ENCODE results near the gene CNTN1. TPM values are rescaled to one million over a fixed set of nuclear protein-coding genes. Genes with fewer than 3 reads are reported as not detected.
A peak's percentile ranks its signal among the peaks of the same experiment; 100 is the strongest.

Gene CNTN1
- total RNA-seq (not detected in 2 replicates), polyA plus RNA-seq (not detected in 2 replicates), polyA minus RNA-seq (not detected in 2 replicates)
- 0.82 TPM for total RNA-seq (2013)

- Histone ChIP-seq H3K27ac (ENCODE audit: low read length in 2 of 2) (no peak within 1 kb of the TSS), H3K4me2 (replicated peaks; ENCODE audit: low read depth, low read length, poor library complexity, severe bottlenecking) (peak within 1 kb of the TSS; percentile 26)
- POLR2A ChIA-PET: no interaction called here
Measured at GRCh38 chr12:40691913-40692764, at the start of gene CNTN1. Gene CNTN1 (plus strand): TSS chr12:40692439.

DNA sequence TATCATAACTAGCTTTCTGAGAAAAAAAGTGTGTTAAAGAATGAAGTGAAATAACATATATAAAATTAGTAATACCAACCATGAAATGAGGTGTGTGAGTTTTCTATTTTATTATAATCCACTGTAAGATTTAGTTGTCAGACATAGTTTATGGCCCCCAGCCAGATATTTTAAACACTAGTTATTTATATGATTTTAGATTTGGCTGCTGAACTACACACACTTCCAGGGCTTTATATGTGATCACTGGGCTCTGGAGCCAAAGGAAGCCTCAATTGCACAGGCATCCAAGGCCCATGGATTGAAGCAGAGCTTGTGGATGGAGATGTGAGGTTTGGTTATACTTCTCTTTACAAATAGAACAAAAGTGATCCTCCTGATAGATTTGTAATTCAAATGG, 48.7 kb upstream of the CNTN1 start:
- ATAC-seq (ENCODE audit: low read depth) (no peak), DNase-seq (no peak)
- Histone ChIP-seq H3K79me2 (ENCODE audit: control insufficient read depth, insufficient read depth, low read length) (no peaks in the 10 kb centered on the region), H3K4me2 (replicated peaks; ENCODE audit: low read depth, low read length, poor library complexity, severe bottlenecking) (no peak overlapping the region), H3K27me3 (replicated peaks in 1 of 4; ENCODE audit: control extremely low read depth in 1 of 4, control insufficient read depth in 3 of 4, insufficient read depth in 4 of 4, low read length in 3 of 4) (no peaks in the 10 kb centered on the region), H3K36me3 (replicated peaks in 1 of 2; ENCODE audit: control extremely low read depth in 1 of 2, control insufficient read depth in 1 of 2, extremely low read depth in 1 of 2, insufficient read depth in 2 of 2, low read length in 1 of 2) (no peaks in the 10 kb centered on the region), H3K27ac (ENCODE audit: low read length in 2 of 2) (no peak overlapping the region), H3K9ac (ENCODE audit: low read length) (no peak overlapping the region), H3K9me3 (ENCODE audit: control extremely low read depth in 1 of 3, control insufficient read depth in 2 of 3, insufficient read depth in 1 of 3, low read length in 2 of 3) (peaks cover 0 to 7% (median 0%) of the 10 kb centered on the region in 3 donors), H4K20me1 (ENCODE audit: control insufficient read depth, insufficient read depth, low read length, poor library complexity, severe bottlenecking) (no peaks in the 10 kb centered on the region), H3K4me1 (ENCODE audit: control insufficient read depth in 2 of 2, insufficient read depth in 2 of 2, low read length in 2 of 2) (no peaks in the 10 kb centered on the region), H2AFZ (ENCODE audit: insufficient read depth, low read depth, low read length, poor library complexity, severe bottlenecking) (no peak overlapping the region), H3K4me3 (ENCODE audit: control extremely low read depth in 1 of 5, extremely low read depth in 1 of 5, insufficient read depth in 1 of 5, low read depth in 2 of 5, low read length in 4 of 5) (no peak overlapping the region)
- H3K4me3 Mint-ChIP-seq: no peak overlapping the region
- peaks cover 4% of the 10 kb centered on the region for H3K9me3 Mint-ChIP-seq (ENCODE audit: insufficient read depth)
- POLR2A ChIA-PET: no interaction called here
- no peak overlapping the region for H3K27ac Mint-ChIP-seq
- CTCF ChIA-PET: no interaction called here
- no peaks in the 10 kb centered on the region for H3K27me3 Mint-ChIP-seq
- TF ChIP-seq EZH2 (IDR thresholded peaks at IDR 0.05; ENCODE audit: borderline replicate concordance, insufficient read depth, low read depth, low read length, poor library complexity, severe bottlenecking): no peak
- TF ChIP-seq, protein P1, sequence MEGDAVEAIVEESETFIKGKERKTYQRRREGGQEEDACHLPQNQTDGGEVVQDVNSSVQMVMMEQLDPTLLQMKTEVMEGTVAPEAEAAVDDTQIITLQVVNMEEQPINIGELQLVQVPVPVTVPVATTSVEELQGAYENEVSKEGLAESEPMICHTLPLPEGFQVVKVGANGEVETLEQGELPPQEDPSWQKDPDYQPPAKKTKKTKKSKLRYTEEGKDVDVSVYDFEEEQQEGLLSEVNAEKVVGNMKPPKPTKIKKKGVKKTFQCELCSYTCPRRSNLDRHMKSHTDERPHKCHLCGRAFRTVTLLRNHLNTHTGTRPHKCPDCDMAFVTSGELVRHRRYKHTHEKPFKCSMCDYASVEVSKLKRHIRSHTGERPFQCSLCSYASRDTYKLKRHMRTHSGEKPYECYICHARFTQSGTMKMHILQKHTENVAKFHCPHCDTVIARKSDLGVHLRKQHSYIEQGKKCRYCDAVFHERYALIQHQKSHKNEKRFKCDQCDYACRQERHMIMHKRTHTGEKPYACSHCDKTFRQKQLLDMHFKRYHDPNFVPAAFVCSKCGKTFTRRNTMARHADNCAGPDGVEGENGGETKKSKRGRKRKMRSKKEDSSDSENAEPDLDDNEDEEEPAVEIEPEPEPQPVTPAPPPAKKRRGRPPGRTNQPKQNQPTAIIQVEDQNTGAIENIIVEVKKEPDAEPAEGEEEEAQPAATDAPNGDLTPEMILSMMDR (IDR thresholded peaks at IDR 0.05): no peak
- intact Hi-C loops (cut with micrococcal nuclease): no loop called here
- no peaks in the 10 kb centered on the region for H3K4me1 Mint-ChIP-seq

More at GRCh38 chr12:40691913-40692764, at the start of gene CNTN1:
- Histone ChIP-seq H3K79me2 (ENCODE audit: control insufficient read depth, insufficient read depth, low read length) (no peaks in the 10 kb centered on the region), H2AFZ (ENCODE audit: insufficient read depth, low read depth, low read length, poor library complexity, severe bottlenecking) (no peak within 1 kb of the TSS), H3K27me3 (replicated peaks in 1 of 4; ENCODE audit: control extremely low read depth in 1 of 4, control insufficient read depth in 3 of 4, insufficient read depth in 4 of 4, low read length in 3 of 4) (peaks cover 0 to 18% (median 15%) of the 10 kb centered on the region in 4 experiments), H4K20me1 (ENCODE audit: control insufficient read depth, insufficient read depth, low read length, poor library complexity, severe bottlenecking) (no peaks in the 10 kb centered on the region), H3K4me3 (ENCODE audit: control extremely low read depth in 1 of 5, extremely low read depth in 1 of 5, insufficient read depth in 1 of 5, low read depth in 2 of 5, low read length in 4 of 5) (no peak within 1 kb of the TSS), H3K9me3 (ENCODE audit: control extremely low read depth in 1 of 3, control insufficient read depth in 2 of 3, insufficient read depth in 1 of 3, low read length in 2 of 3) (peaks cover 0 to 18% (median 0%) of the 10 kb centered on the region in 3 donors), H3K4me1 (ENCODE audit: control insufficient read depth in 2 of 2, insufficient read depth in 2 of 2, low read length in 2 of 2) (peaks cover 8 to 10% of the 10 kb centered on the region in 2 donors), H3K36me3 (replicated peaks in 1 of 2; ENCODE audit: control extremely low read depth in 1 of 2, control insufficient read depth in 1 of 2, extremely low read depth in 1 of 2, insufficient read depth in 2 of 2, low read length in 1 of 2) (no peaks in the 10 kb centered on the region), H3K9ac (ENCODE audit: low read length) (no peak within 1 kb of the TSS)
- peak; percentile 6 for DNase-seq
- Mint-ChIP-seq H3K4me1 (peaks cover 2% of the 10 kb centered on the region), H3K27me3 (peaks cover 49% of the 10 kb centered on the region), H3K9me3 (ENCODE audit: insufficient read depth) (no peaks in the 10 kb centered on the region), H3K4me3 (no peak within 1 kb of the TSS), H3K27ac (no peak within 1 kb of the TSS)
- TF ChIP-seq, protein P1 (IDR thresholded peaks at IDR 0.05): no peak
- TF ChIP-seq EZH2 (IDR thresholded peaks at IDR 0.05; ENCODE audit: borderline replicate concordance, insufficient read depth, low read depth, low read length, poor library complexity, severe bottlenecking): no peak
- no peak for ATAC-seq (ENCODE audit: low read depth)
- intact Hi-C loops (cut with micrococcal nuclease): no loop called here
- 5% methylated on average over 21 of the region's 31 CpGs for WGBS (ENCODE audit: insufficient coverage)
- CTCF ChIA-PET: no interaction called here
